RWPE2 (cell line): ENCODE results near the gene CLEC4F.

ENCODE experiments used
- ATAC-seq: fragments of 200-7000 bp; cut with Tn5 transposase; 3 replicates; pipeline ENCODE4 v1.9.1; 2021; ENCODE audit warnings: low read depth
- DNase-seq: peaks from one replicate; pipeline ENCODE4 v3.0.0-alpha.2; 2020; ENCODE audit warnings: low spot score
- H3K27ac ChIP-seq: fragments of 450-650 bp; 2 replicates; pipeline ENCODE4 v1.5.1; 2017; ENCODE audit warnings: mild to moderate bottlenecking; ENCODE audit not compliant: poor library complexity, severe bottlenecking
- H3K27me3 ChIP-seq: fragments of 250-450 bp; sonication (Bioruptor Pico); 2 replicates; pipeline ENCODE4 v1.5.1; 2021; ENCODE audit warnings: mild to moderate bottlenecking, moderate library complexity; ENCODE audit not compliant: insufficient read depth, poor library complexity, severe bottlenecking
- H3K36me3 ChIP-seq: fragments of 250-450 bp; sonication (Bioruptor Pico); 2 replicates; pipeline ENCODE4 v1.5.1; 2020; ENCODE audit warnings: low read depth, mild to moderate bottlenecking, moderate library complexity
- H3K4me1 ChIP-seq: fragments of 250-450 bp; sonication (Bioruptor Pico); 2 replicates; pipeline ENCODE4 v1.5.1; 2021; ENCODE audit warnings: mild to moderate bottlenecking, moderate library complexity; ENCODE audit not compliant: insufficient read depth, poor library complexity, severe bottlenecking
- H3K4me3 ChIP-seq: fragments of 250-450 bp; sonication (Bioruptor Pico); 2 replicates; pipeline ENCODE4 v1.5.1; 2021; ENCODE audit warnings: mild to moderate bottlenecking, moderate library complexity; ENCODE audit not compliant: severe bottlenecking
- H3K9me3 ChIP-seq: fragments of 250-450 bp; sonication (Bioruptor Pico); 2 replicates; pipeline ENCODE4 v1.5.1; 2021; ENCODE audit warnings: mild to moderate bottlenecking, moderate library complexity; ENCODE audit not compliant: severe bottlenecking
- TF ChIP-seq, protein P1 (sequence below): fragments of 450-650 bp; IDR thresholded peaks from one replicate; pipeline ENCODE4 v1.5.1; 2017; ENCODE audit warnings: mild to moderate bottlenecking, moderate library complexity; ENCODE audit not compliant: poor library complexity, severe bottlenecking

The CLEC4F gene

DNA sequence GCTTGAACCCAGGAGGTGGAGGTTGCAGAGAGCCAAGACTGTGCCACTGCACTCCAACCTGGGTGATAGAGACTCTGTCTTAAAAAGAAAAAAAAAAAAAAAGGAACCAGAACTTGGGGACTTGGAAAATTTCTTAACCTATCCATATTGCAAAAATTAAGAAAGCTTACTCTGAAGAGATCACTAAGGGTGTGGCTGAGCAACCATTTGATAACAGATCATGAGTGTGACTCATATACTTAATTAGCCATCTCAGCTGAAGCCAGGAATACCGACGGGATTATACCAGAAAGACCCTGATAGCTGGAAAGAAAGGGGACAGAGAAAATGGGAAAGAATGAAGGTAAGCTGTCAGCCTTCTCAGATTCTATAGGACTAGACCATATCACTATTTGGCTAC is 45.3 kb downstream of the CLEC4F start:
- no peak overlapping the region for H3K27ac ChIP-seq
- peaks cover 13% of the 10 kb centered on the region for H3K27me3 ChIP-seq
- TF ChIP-seq, protein P1, sequence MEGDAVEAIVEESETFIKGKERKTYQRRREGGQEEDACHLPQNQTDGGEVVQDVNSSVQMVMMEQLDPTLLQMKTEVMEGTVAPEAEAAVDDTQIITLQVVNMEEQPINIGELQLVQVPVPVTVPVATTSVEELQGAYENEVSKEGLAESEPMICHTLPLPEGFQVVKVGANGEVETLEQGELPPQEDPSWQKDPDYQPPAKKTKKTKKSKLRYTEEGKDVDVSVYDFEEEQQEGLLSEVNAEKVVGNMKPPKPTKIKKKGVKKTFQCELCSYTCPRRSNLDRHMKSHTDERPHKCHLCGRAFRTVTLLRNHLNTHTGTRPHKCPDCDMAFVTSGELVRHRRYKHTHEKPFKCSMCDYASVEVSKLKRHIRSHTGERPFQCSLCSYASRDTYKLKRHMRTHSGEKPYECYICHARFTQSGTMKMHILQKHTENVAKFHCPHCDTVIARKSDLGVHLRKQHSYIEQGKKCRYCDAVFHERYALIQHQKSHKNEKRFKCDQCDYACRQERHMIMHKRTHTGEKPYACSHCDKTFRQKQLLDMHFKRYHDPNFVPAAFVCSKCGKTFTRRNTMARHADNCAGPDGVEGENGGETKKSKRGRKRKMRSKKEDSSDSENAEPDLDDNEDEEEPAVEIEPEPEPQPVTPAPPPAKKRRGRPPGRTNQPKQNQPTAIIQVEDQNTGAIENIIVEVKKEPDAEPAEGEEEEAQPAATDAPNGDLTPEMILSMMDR: no peak
- no peak overlapping the region for H3K4me3 ChIP-seq
- H3K4me1 ChIP-seq: no peaks in the 10 kb centered on the region
- H3K36me3 ChIP-seq: no peaks in the 10 kb centered on the region
- H3K9me3 ChIP-seq: no peaks in the 10 kb centered on the region
- ATAC-seq (no peak), DNase-seq (no peak)

DNA sequence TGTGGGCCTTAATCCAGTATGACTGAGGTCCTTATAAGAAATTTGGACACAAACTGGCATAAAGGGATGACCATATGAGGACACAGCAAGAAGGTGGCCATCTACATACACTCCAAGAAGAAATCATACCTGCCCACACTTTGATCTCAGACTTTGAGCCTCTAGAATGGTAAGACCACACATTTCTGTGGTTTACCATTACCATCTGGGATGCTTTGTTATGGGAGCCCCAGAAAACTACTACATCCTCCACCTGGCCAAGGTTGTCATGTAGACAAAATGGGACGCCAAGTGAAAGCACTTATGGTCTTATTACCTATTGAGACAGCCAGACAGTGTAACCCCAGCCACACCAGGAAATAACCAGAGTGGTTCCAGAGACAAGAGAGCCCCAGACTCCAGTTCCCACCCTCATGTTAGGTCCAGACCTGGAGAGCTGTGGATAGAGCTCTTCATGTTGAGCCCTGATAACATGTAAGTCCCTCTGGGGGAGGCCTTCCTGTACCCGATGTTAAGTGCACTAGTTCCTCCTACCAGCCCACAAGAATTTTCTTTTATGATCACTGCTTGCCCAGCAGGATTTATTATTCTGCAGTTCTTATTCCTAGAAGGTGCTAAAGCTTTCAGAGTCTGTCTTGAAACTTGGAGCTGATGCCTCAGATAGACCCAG is 47.8 kb downstream of the CLEC4F start:
- Histone ChIP-seq H3K27ac (no peak overlapping the region), H3K9me3 (no peaks in the 10 kb centered on the region), H3K27me3 (peaks cover 29% of the 10 kb centered on the region), H3K36me3 (no peaks in the 10 kb centered on the region), H3K4me1 (no peaks in the 10 kb centered on the region), H3K4me3 (no peak overlapping the region)
- DNase-seq (no peak), ATAC-seq (no peak)
- TF ChIP-seq, protein P1: no peak

DNA sequence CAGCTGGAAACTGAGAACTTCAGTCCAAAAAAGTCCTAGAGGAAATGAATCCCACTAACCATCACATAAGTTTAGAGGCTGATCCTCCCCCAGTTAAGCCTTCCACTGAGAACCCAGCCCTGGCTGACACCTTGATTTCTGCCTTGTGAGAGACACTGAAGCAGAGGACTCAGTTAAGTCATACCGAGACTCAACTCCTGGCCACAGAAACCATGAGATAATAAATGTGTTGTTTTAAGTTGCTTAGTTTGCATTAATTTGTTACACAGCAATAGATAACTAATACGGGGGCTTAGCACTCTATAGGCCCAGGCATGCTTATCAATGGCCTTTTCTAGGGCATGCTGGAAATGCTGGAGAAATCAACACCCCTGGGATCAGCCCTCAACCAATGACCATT is 49.0 kb downstream of the CLEC4F start:
- no peak for DNase-seq
- Histone ChIP-seq H3K27ac (no peak overlapping the region), H3K4me1 (no peaks in the 10 kb centered on the region), H3K4me3 (no peak overlapping the region), H3K9me3 (no peaks in the 10 kb centered on the region), H3K36me3 (no peaks in the 10 kb centered on the region), H3K27me3 (peaks cover 41% of the 10 kb centered on the region)
- TF ChIP-seq, protein P1: no peak
- ATAC-seq: no peak

DNA sequence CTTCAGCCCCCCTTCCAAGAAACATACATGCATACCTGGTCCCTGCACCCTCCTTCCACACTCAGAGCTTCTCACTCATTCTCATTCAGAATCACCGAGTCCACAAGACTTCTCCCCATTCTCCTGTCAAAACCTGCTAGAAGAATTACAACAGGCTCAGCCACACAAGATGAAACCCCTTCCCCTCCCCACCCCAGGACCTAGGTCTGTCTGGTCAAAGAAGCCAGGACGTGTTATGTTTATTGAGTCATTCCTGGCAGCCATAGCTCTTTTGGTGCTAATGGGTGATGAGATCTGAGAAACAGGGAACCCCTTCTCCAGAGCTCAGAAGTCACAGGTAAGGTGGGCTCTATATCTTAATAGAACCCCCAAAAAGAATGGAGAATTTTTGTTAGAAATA is 50.9 kb downstream of the CLEC4F start:
- Histone ChIP-seq H3K27ac (no peak overlapping the region), H3K36me3 (no peaks in the 10 kb centered on the region), H3K27me3 (peaks cover 61% of the 10 kb centered on the region), H3K4me3 (no peak overlapping the region), H3K4me1 (no peaks in the 10 kb centered on the region), H3K9me3 (no peaks in the 10 kb centered on the region)
- ATAC-seq: no peak
- TF ChIP-seq, protein P1: no peak
- no peak for DNase-seq

DNA sequence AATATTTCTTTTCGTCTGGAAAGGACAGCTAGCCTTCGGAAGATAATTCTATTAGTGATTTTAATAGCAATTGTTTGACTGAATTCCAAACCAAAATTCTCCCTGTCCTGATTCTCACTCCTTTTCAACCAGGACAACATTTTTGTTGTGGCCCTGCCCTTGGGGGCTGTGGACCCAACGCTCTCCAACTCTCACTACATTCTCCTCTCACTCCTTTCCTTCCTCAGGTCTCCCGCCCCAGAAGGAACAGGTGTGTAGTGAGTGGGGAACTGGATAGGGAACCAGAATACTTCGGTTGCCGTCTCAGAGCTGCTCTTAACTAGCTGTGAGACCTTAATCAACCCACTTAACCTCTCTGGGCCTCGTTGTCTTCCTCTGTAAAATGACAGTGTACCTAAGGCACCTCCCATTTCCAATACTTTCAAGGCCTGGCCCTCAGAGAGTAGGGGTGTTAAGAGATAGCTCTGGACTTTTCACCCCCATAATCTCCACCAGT is 51.8 kb downstream of the CLEC4F start:
- peaks cover 65% of the 10 kb centered on the region for H3K27me3 ChIP-seq
- no peak overlapping the region for H3K4me3 ChIP-seq
- TF ChIP-seq, protein P1: no peak
- no peaks in the 10 kb centered on the region for H3K36me3 ChIP-seq
- ATAC-seq: no peak
- DNase-seq: no peak
- no peaks in the 10 kb centered on the region for H3K9me3 ChIP-seq
- H3K4me1 ChIP-seq: no peaks in the 10 kb centered on the region
- no peak overlapping the region for H3K27ac ChIP-seq
